8988T (cell line): Measurements from ENCODE around the gene PICALM.

Experiments used
- DNase-seq: peaks from one replicate; pipeline ENCODE4 v3.0.0; 2011

PICALM gene

DNA sequence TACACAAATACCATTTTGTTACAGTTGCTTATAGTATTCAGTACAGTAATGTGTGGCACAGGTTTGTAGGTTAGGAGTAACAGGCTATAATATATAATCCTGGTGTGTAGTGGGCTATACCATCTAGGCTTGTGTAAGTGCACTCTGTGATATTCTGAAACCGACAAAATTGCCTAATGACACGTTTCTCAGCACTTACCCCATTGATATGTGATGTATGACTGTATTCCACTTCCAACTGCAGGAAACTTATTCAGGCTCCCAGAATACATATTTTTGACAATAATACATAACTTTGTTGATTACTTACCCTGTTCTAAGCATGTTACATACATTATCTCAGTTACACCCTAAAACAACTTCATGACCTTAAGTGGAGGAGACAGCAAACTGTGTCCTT lies 5.1 kb upstream of the PICALM start:
- no peak for DNase-seq

DNA sequence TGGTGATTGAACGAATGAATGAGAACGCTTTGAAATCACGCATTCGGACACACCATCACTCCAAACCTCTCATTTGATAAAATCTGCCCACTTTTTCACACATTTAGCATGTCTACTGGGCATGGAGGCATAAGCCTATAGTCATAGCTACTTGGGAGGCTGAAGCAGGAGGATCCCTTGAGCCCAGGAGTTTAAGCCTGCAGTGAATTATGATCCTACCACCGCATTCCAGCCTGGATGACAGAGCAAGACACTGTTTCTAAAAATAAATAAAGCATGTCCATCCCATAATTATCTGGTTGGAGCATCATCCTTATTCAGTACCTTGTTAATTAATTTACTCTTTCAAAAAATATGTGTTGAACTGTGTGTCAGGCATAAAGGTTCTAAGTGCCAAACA lies 3.3 kb upstream of the PICALM start:
- no peak for DNase-seq

DNA sequence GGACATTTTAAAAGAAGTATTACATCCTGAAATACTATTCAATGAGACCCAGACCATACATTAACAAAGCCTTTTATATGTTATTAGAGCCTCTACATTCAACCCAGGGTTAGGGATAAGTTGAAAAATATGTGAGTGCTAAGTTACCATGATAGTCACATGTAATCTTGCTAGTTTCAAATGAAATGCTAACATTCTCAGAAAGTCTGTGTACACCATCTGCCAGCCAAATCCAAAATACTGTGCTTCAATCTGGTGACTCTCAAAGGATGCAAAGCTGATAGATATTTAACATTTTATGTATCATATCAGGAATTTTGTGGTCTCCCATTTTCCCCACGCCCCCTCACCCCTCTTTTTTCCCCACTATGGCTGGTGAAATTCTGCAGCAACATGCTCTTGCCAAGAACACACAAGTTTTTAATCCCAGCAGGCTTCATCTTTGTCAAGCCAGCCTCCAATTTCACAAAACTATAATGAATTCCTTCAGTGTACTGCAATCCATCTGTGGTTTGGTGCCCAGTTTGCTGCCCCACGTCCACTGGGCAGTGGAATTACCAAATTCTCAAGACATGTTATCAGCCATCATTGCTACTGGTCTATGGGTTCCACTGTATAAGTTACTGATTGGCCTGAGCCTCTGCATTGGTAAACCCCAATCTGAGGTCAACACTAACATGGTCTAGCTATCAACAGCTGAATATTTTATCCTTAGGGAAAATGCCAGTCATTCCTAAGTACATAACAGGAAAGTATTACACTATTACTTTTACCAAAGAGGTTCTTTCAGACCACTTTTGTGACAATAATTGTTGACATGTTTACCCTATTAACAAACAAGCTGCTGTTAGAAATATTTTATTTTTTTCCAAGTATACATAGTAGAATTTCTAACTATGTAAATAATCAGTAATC lies 1.5 kb upstream of the PICALM start:
- DNase-seq = no peak

DNA sequence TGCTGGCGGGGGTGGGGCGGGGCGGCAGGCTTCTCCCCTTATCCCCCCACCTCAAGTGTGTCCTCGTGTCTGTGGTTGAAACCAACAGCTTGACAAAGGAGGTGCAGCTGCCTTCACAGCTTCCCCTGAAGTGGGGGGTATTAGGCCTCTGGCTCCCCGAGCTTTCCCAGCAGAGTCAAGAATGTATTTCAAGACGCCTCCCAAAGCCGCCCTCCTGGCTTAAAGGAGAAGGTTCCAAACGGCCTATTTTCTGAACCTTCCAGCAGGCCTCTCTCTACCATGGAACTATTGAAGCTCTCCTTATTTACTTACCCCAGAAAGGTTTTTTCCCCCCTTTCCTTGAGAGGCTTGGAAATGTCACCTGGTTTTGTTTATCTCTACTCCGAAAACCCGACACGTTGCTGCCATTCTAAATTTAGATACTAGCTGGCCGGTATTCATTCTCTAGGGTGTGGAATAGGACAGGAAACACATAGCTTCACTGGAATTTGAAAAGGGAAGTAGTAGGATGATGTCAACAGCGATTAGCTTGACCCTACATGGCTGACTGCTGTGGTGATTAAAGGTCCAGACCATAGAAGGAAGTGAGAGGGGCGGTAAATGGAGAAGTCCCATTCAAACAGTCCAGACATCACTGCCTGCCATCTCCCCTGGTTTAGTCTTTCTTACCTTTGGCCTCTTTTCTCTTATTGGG lies 671 bp upstream of the PICALM start:
- peak; percentile 37 for DNase-seq

DNA sequence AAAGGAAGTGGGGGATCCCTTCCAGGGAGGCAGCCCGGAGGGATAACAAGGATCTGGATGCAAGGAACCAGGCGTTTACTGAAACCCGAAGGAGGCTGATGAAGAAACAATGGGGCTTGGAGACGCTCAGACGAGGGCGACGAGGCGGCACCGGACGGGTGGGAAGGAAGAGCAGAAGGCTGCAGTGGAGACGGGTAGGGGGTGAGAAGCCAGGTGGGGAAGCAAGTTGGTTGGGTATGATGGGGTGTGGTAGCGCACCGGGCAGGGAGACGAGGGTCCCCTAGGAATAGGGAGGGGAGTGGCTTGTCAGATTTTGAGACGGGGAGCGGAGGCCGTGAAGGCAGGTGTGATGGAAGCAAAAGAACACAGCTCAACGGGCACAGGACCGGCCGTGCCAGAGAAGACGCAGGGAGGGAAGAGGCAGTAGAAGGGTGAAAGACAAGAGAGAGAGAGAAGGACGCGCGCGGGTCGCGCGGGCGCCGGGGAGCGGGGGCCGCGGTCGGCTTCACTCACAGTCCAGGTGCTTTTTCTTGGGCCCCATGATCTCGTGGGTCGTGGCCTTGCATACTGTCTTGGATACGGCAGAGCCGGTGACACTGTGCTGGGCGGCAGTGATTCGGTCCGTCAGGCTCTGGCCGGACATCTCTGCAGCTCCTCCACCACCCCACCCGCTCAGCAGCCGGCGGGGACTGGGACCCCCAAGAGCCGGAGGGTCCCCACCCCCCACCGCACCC lies 579 bp downstream of the PICALM start:
- no peak for DNase-seq

DNA sequence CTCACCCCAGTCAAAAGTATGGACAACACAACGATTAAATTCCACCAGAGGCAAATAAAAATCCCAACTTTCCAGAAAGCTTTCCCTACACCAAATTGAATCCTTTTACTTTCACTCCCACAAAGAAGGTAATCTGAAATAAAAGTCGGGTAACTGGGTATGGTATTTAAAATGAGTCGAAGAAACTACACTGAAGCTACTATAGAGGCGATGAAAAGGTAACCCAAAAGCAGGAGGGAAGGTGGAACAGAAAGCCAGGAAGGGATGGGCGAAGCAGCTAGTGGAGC lies 1.1 kb downstream of the PICALM start:
- DNase-seq = no peak

DNA sequence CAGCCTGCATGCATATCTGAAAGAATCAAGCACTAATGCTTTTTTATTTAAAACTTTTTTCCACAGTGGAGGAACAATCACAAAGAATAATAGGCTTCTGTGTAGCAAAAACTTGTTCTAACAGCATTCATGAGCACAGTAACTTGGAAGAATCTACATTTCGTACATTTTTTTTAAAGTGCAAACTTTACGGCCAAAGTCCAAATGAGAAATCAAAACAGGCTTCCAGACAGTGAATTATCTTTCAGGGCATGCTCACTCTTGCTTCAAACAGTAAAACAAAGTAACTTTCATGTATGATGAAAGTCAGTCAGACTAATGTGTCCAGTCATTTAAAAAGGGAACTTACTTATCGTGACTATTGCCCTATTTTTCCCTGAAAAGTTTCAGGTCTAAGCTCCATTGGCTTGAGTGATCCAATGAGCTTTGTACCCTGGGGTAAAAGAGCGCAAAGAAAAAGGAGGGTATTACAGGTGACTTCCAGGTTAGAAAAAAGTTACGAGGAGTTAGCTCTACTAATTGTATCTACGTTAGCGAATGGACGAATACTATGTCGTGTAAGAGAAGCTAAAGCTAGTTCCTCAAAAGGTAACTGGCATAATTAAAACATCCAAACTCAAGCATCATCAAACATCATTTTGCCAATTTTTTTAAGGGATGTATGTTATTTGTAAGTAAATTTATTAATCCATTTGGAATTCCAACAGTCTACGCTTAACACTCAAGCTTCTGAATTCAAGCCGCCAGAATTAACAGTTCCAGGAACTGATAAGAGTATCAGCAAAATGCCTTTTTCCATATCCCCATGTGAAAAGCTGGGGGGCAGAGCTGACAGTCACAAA lies 1.7 kb downstream of the PICALM start:
- no peak for DNase-seq

DNA sequence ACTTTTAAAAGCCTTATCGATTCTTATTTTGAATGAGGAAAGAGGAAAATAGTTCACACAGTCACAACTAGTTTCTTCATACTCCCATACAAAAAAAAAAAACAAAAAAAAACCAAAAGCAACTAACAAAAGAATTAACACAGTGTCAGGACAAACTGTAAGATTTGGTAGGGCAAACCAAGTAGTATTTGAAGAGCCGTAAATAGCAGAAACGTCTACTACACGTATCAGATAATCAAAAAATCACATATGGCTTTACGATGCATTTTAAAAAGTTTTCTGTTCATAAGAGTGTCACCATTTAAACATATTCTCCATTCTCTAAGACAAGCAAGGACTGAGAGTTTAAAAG lies 2.3 kb downstream of the PICALM start:
- no peak for DNase-seq

DNA sequence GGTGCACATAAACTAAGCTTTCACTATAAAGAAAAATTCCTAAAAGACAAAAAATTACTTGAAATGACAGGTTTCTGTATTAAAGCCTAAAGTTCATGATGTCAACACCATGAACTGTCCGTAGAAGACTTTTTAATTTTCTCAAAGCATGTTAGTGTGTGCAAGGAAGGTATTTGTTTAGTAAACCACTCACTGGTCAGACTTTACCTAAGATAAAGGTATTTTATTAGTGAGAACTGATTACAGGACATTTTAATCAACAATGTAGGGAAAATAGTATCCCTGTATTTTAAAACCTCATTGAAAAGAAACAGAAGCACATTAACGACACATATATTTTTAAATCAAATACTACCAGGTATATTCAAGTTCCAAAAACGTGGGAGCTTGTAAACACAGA lies 2.9 kb downstream of the PICALM start:
- DNase-seq = no peak

DNA sequence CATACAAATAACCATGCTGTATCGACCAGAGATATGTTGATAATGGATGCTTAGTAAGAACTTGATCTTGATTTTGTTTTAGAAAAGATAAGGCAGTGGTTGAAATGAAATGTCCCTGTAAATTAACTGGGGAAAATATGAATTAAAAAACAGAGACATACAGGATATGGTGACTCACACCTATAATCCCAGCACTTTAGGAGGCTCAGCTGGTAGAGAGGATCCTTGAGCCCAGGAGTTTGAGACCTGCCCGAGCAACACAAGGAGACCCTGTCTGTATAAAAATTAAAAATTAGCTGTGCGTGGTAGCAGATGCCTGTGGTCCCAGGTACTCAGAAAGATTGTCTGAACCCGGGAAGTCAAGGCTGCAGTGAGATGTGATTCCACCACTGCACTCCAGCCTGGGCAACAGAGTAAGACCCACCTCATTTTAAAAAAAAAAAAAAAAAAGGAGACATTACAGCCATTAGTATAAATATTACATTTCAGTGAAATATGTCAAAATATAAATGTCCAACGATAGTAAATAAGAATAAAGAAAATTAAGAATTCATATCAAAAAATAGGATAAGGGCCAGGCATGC lies 4.6 kb downstream of the PICALM start:
- no peak for DNase-seq

DNA sequence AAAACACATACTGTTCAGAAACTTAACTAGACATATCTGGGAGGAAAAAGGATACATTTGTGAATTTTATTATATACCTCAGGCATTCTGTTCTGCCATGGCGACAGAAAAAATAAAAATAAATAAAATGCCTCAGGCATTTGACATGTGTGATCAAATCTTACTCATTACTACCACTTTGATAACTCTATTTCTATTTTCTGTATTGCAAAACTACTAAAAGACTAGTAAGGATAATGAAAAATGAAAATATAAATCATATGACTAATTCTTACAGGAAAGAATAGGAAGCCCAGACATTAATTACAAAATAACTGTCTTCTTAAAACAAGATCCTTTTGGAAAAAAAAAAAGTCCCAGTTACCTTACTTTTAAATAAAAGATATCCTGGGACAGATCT lies 5.3 kb downstream of the PICALM start:
- DNase-seq = no peak

DNA sequence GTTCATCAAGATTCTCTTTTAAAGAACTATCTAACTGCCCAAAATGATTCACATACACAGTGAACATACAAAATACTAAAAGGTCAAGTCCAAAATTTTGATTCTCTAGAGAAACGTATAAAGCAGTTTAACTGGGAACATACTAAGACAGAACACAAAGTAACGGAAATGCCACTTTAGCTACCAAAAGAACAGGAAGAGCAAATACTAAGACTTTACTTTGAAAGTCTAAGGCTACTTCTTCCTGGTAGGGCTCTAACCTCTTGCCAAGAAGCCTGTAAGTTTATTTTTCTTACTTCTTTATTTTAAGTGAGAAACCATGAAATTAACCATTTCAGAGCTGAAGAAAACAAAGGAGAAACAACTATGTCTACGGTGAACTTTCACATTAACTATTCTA lies 6.2 kb downstream of the PICALM start:
- no peak for DNase-seq

DNA sequence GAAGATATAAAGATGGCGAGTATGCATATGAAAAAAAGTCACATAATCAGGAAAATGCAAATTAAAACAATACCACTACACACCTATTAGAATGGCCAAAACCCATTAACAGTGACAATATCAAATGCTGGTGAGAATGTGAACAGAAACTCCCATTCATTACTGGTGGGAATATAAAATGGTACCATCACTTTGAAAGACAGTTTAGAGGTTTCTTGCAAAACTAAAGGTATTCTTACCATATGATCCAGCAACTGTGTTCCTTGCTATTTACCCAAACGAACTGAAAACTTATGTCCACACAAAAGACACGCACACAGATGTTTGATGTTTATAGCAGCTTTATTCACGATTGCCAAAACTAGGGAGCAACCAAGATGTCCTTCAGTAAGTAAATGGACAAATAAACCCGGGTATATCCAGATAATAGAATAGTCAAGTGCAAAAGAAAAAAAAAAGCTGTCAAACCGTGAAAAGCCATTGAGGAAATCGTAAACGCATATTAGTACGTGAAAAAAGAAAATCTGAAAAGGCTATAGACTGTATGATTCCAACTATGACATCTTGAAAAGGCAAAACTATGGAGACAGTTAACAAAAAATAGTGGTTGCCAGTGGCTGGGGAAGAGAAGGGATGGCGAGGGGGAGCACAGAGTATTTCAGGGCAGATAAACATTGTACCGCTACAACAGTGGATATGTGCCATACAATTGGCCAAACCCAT lies 7.2 kb downstream of the PICALM start:
- no peak for DNase-seq

DNA sequence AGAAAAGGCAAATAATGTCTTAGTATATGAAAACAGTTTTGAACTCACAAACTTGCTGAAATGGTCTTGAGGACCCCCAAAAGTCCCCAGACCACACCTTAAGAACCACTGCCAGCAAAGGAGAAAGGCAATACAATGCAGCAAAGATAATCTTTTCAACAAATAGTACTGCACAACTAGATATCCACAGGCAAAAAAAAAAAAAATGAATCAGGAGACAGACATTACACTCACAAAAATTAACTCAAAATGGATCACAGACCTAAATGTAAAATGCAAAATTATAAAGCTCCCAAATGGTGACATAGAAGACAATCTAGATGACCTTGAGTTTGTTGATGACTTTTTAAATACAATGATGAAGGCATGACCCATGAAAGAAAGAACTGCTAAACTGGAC lies 8.3 kb downstream of the PICALM start:
- no peak for DNase-seq

DNA sequence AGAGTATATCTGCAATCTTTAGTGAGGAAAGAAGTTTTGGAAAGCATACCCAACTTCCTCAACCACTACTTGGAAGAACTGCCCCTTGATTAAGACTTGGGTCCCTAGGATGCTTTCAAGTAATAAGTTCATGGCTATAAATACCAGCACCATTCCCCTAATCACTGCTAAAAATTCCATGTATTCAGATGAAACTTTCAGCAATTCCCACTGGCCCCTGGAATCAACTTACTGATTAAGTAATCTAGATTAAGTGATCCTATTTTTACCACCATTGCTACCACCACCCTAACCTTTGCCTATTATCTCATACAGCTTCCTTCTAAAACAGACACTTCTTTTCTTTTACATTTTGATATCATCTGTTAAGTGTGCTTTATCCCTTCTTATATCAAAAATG lies 10.5 kb downstream of the PICALM start:
- no peak for DNase-seq

DNA sequence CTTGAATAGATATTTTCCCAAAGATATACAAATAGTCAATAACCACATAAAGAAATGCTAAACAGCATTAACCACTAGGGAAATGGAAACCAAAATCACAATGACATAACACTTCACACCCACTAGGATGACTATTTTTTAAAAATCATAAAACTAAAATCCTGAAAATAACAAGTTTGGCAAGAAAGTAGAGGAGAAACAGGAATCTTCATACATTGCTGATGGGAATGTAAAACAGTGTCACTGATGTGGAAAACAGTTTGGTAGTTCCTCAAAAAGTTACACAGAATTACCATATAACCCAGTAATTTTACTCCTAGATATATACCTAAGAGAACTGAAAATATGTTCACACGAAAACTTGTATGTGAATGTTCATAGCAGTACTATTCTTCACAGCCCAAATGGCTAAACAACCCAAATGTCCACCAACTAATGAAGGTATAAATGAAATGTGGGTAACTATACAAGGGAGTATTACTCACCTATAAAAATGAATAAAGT lies 12.5 kb downstream of the PICALM start:
- DNase-seq = no peak

DNA sequence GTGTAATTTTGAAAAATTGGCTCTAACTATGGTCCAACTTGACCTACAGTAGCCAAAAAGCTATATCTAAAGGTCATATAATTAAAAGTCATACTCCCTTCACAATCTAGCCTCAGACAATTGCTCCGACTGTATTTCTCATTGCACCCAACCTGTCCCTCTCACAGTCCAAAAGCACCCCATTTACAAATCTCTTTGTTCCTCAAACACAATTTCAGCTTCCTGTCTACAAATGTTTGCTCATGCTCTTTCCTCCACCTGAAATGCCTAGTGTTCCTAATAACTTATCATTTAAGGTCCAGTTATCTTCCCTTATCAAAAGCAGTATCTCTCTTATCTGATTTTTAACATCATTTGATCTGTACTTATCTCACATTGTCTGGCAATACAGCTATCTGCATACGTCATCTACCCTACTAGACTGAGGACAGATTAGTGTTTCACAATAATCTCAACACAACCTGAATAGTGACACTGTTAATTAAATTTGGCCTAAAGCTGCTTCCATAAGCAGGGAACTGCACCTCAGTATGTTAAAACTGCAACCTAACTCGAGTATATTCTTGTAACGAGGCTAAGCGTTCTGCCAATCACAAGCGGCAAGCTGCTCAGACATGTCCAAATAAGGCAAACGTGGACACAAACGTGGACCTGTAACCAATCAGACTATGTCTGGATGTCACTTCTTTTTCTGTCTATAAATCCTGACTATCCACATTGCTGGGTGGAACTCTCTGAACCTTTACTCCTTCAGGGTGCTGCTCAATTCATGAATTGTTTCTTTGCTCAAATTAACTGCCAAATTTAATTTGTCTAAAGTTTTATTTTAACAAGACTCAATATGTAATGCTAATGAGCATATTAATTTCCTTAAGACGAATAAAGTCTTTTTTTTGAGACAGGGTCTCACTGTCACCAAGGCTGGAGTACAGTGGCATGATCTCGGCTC lies 15.9 kb downstream of the PICALM start:
- no peak for DNase-seq

DNA sequence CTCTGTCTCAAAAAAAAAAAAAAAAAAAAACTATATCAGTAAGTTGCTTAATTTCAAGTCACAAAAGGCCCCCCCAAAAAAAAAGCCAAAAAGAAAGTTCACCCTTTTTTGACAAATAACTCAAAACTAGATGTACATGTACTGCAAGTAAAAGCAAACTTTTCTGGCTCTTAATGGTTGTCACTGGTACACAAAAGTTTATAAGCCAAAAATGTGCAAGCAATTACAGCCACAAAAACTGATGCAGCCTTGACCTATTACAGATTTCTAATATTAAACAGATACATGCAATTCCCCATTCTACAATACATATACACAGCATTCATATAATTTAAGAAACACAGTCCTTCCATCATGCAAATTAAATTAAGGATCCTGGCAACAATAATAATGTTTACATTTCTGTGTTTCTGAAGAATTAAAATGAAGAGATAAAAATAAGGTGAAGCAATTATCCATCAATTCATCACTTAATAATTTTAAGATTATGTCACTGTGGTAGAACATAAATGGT lies 18.6 kb downstream of the PICALM start:
- DNase-seq = no peak

DNA sequence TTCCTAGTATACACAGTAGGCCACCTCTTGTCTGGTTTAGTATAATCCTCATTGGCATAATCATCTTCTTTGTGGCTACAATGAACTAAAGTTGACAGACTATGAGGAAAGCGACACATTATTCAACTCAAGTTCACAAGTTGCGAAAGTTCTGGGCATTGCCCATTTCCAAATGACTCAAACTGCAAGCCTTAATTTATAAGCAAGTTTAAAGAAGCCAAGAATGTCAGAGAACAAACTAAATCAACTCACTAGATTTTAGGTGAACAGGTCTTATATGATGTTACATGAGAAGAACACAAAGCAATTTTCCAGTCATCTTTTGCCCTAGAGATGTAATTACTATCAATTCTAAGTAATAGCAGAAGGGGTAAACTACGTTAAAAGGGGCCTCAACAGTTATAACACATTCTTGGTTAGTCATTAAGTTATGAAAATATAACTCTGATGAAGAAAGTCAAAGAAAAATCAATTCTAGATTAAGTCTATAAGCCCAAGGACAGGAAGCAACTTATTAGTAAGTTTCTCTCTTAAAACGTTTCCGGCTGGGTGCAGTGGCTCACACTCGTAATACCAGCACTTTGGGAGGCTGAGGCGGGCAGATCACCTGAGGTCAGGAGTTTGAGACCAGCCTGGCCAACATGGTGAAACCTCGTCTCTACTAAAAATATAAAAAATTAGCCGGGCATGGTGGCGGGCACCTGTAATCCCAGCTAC lies 21.5 kb downstream of the PICALM start:
- no peak for DNase-seq

DNA sequence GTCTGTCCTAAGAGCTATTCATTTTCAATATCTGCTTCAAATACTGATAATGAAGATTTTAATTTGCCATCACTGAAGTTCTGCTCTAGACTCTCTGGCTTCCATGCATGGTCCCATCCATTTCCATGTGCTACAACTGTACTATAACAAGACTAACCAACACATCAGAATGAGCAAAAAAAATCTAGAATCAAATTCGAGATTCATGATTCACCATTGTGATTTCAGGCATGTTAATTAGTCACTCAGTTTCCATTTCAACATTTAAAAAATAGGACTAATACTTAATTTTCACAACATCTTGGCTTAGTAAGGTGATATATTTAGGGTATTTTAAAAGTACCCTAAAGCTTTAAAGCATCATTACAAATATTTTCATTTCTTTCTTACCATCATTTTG lies 22.8 kb downstream of the PICALM start:
- no peak for DNase-seq
